ENCODE results near the gene F2RL2.
A peak's percentile ranks its signal among the peaks of the same experiment; 100 is the strongest.

The F2RL2 gene

DNA sequence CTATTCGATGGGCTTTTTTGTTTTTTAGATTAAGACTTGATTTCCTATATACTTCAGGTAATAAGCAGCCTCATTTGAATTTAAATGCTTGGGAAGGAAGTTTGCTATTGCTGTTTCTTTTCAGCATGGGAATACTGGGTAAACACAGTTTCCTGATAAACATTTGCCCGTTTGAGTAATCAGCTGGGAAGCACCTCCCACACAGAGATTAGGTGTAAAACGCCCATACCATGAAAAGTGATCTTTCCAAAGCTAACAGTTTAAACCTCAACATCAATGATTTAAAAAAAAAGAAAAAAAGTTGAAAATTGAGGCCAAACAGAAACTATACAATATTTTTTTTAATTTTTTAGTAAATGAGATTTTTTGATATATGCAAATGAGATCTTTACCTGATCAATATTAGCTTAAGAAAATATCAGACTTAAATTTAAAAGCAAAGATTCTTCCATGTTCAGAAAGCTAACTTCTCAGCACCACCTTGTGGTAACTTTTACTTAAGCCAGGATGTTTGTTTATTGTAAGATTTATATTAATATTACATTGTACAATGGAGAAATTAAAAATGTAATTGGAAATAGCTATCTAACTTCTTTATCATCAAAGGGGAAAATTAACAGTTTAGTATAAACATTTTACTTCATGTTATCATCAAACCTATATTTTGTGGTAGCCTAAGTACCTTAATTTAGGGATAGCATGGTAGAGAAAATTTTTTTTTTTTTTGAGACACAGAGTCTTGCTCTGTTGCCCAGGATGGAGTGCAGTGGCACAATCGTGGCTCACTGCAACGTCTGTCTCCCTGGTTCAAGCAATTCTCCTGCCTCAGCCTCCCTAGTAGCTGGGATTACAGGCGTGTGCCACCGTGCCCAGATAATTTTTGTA lies 39.8 kb downstream of the F2RL2 start:
- TF ChIP-seq CTCF (IDR thresholded peaks at IDR 0.05; ENCODE audit: low read depth, low read length), result peak; percentile 46
- peak; percentile 52 to 63 for DNase-seq (ENCODE audit: low read depth in 2 of 2)
- H3K4me3 ChIP-seq (replicated peaks in 1 of 2; ENCODE audit: low read depth in 2 of 2, low read length in 2 of 2), result no peak overlapping the region

GRCh38 chr5:76582230-76583162 lies 40.7 kb downstream of the F2RL2 start:
- H3K4me3 ChIP-seq (replicated peaks in 1 of 2; ENCODE audit: low read depth in 2 of 2, low read length in 2 of 2), result no peak overlapping the region
- peak; percentile 25 to 34 for DNase-seq (ENCODE audit: low read depth in 2 of 2)
- no peak for TF ChIP-seq CTCF (IDR thresholded peaks at IDR 0.05; ENCODE audit: low read depth, low read length)

DNA sequence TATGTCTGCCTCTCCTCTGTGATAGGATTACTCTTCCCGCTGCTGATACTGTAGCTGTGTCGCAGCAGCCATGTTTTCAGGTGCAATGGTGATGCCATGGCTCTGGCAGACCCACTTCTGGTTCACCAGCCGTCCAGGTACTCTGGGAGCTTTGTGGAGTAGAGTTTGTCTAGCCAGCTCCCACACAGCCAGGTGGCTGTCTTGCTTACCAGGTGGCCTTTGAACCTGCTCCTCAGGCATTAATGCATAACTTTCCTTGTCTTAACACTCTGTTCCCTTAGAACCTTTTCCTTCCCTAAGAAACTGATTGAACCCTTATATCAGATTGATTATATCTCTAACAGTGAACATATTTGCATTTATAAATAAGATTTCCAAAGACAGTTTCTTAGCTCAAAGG lies 42.2 kb downstream of the F2RL2 start:
- no peak for TF ChIP-seq CTCF (IDR thresholded peaks at IDR 0.05; ENCODE audit: low read depth, low read length)
- no peak for DNase-seq (ENCODE audit: low read depth in 2 of 2)
- H3K4me3 ChIP-seq (replicated peaks in 1 of 2; ENCODE audit: low read depth in 2 of 2, low read length in 2 of 2), result no peak overlapping the region

- no peak for TF ChIP-seq CTCF (IDR thresholded peaks at IDR 0.05; ENCODE audit: low read depth, low read length)
- DNase-seq (ENCODE audit: low read depth in 2 of 2), result peak in 1 of 2 donors; percentile 43
- H3K4me3 ChIP-seq (replicated peaks in 1 of 2; ENCODE audit: low read depth in 2 of 2, low read length in 2 of 2), result no peak overlapping the region
Observed at GRCh38 chr5:76579166-76579937, 43.9 kb downstream of the F2RL2 start.

- no peak overlapping the region for H3K4me3 ChIP-seq (replicated peaks in 1 of 2; ENCODE audit: low read depth in 2 of 2, low read length in 2 of 2)
- no peak for DNase-seq (ENCODE audit: low read depth in 2 of 2)
- no peak for TF ChIP-seq CTCF (IDR thresholded peaks at IDR 0.05; ENCODE audit: low read depth, low read length)
Observed at GRCh38 chr5:76576996-76577395, 46.2 kb downstream of the F2RL2 start.

DNA sequence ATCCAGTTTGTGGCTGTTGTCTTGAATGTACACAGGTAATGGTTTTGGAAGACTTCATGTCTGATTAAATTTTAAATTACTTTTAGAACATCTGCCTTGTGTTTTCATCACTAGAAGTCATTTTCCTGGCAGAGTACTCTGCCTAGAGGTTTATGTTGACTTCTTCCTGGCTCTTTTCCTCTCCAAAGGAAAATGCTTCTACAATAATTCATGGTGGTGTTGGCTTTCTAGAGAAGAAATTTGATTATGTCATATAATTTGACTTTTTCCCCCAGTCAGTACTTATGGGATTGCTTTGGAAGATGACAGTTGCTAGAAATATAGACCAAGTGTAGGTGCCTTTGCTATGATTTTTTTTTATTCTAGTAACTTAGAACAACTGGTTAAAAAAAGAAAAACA lies 46.8 kb downstream of the F2RL2 start:
- no peak overlapping the region for H3K4me3 ChIP-seq (replicated peaks in 1 of 2; ENCODE audit: low read depth in 2 of 2, low read length in 2 of 2)
- no peak for TF ChIP-seq CTCF (IDR thresholded peaks at IDR 0.05; ENCODE audit: low read depth, low read length)
- no peak for DNase-seq (ENCODE audit: low read depth in 2 of 2)
